HEK293T (cell line): ENCODE data around the gene KIRREL3.

Experiments used
- ARNT ChIP-seq: fragments of 450-650 bp; IDR thresholded peaks from 2 replicates; pipeline ENCODE4 v1.6.1; 2017; ENCODE audit warnings: mild to moderate bottlenecking
- BHLHE40 ChIP-seq: fragments of 450-650 bp; IDR thresholded peaks from 2 replicates; pipeline ENCODE4 v1.6.1; 2016; ENCODE audit warnings: mild to moderate bottlenecking, moderate library complexity, borderline replicate concordance
- ELF4 ChIP-seq: fragments of 450-650 bp; IDR thresholded peaks from 2 replicates; pipeline ENCODE4 v1.6.1; 2017; ENCODE audit warnings: antibody characterized with exemption
- FOXA1 ChIP-seq: fragments of 450-650 bp; IDR thresholded peaks from 2 replicates; pipeline ENCODE4 v1.6.1; 2016; ENCODE audit warnings: mild to moderate bottlenecking
- FOXM1 ChIP-seq: fragments of 450-650 bp; IDR thresholded peaks from 2 replicates; pipeline ENCODE4 v1.6.1; 2017; ENCODE audit warnings: mild to moderate bottlenecking, borderline replicate concordance
- HDGF ChIP-seq: fragments of 450-650 bp; IDR thresholded peaks from 2 replicates; pipeline ENCODE4 v1.6.1; 2017; ENCODE audit warnings: antibody characterized with exemption, borderline replicate concordance
- PKNOX1 ChIP-seq: fragments of 450-650 bp; IDR thresholded peaks from 2 replicates; pipeline ENCODE4 v1.6.1; 2016

- TF ChIP-seq ELF4, result no peak
- TF ChIP-seq PKNOX1, result no peak
- no peak for TF ChIP-seq FOXM1
- no peak for TF ChIP-seq ARNT
- TF ChIP-seq FOXA1, result no peak
- no peak for TF ChIP-seq BHLHE40
- no peak for TF ChIP-seq HDGF
These were observed 9.7 kb downstream of the KIRREL3 start for GRCh38 chr11:126990716-126991480.
